ENCODE results near the gene GLS2. TPM values are rescaled to one million over a fixed set of nuclear protein-coding genes. Genes with fewer than 3 reads are reported as not detected.

Gene GLS2
- total RNA-seq, 4 donors from 2014 or later: 0.53 to 1.9 TPM; not detected in 2

- intact Hi-C loops (cut with DNase I; ENCODE audit: low total_unique reads): no loop called here
Observed at GRCh38 chr12:56528846-56529245, 40.9 kb upstream of the GLS2 start.

GRCh38 chr12:56522411-56523193 is 34.6 kb upstream of the GLS2 start:
- H3K4me3 ChIP-seq: peak overlapping the region; percentile 51 to 65 (median 62)
- no peaks in the 10 kb centered on the region for H3K27me3 ChIP-seq
- H3K4me1 ChIP-seq: peaks cover 0 to 14% of the 10 kb centered on the region in 2 donors
- DNase-seq (no peak), ATAC-seq (no peak)
- intact Hi-C loops (cut with DNase I; ENCODE audit: low total_unique reads) (no loop called here), in situ Hi-C loops (cut with MboI; ENCODE audit: low sequenced_read_pairs in 4 of 4) (loop anchor here in 2 of 4 donors (5.0 kb wide), 1 partner anchor 45 kb away; no protein-coding TSS in a partner anchor)
- peak overlapping the region; percentile 78 to 86 (median 85) for H3K27ac ChIP-seq
- no peaks in the 10 kb centered on the region for H3K36me3 ChIP-seq
- TF ChIP-seq CTCF (IDR thresholded peaks at IDR 0.05 in 4 of 5, conservative IDR thresholded peaks at IDR 0.05 in 1 of 5) (no peak), POLR2A (IDR thresholded peaks at IDR 0.05) (no peak)
- no peaks in the 10 kb centered on the region for H3K9me3 ChIP-seq

More at GRCh38 chr12:56528846-56529245, 40.9 kb upstream of the GLS2 start:
- TF ChIP-seq POLR2A (IDR thresholded peaks at IDR 0.05) (no peak), CTCF (IDR thresholded peaks at IDR 0.05 in 4 of 5, conservative IDR thresholded peaks at IDR 0.05 in 1 of 5) (no peak)
- no peaks in the 10 kb centered on the region for H3K36me3 ChIP-seq
- H3K4me3 ChIP-seq: no peak overlapping the region
- in situ Hi-C loops (cut with MboI; ENCODE audit: low sequenced_read_pairs in 4 of 4): no loop called here
- peaks cover 0 to 4% of the 10 kb centered on the region in 2 donors for H3K4me1 ChIP-seq
- H3K9me3 ChIP-seq: no peaks in the 10 kb centered on the region
- ATAC-seq: no peak
- H3K27ac ChIP-seq: peak overlapping the region in 1 of 4 donors; percentile 28
- no peaks in the 10 kb centered on the region for H3K27me3 ChIP-seq
- DNase-seq: no peak

GRCh38 chr12:56521590-56522371 is 33.8 kb upstream of the GLS2 start, which contains the start of gene RBMS2:
RBMS2 (plus strand) TSS chr12:56521820; CDS start chr12:56522024, 204 bp downstream.
- H3K4me1 ChIP-seq: peaks cover 0 to 14% of the 10 kb centered on the region in 2 donors
- TF ChIP-seq POLR2A (IDR thresholded peaks at IDR 0.05) (peak; percentile 32 to 33), CTCF (IDR thresholded peaks at IDR 0.05 in 4 of 5, conservative IDR thresholded peaks at IDR 0.05 in 1 of 5) (no peak)
- H3K27ac ChIP-seq: peak within 1 kb of the TSS; percentile 78 to 86 (median 85)
- DNase-seq (peak; percentile 55 to 76), ATAC-seq (peak; percentile 89 to 94)
- H3K27me3 ChIP-seq: no peaks in the 10 kb centered on the region
- H3K4me3 ChIP-seq: peak within 1 kb of the TSS; percentile 51 to 65 (median 62)
- intact Hi-C loops (cut with DNase I; ENCODE audit: low total_unique reads): loop anchor here (2.0 kb wide), 1 partner anchor 109 kb away; the partner anchor contains the start of gene BAZ2A
- no peaks in the 10 kb centered on the region for H3K36me3 ChIP-seq
- in situ Hi-C loops (cut with MboI; ENCODE audit: low sequenced_read_pairs in 4 of 4): loop anchor here in 2 of 4 donors (5.0 kb wide), 1 partner anchor 46 kb away; no protein-coding TSS in a partner anchor
- no peaks in the 10 kb centered on the region for H3K9me3 ChIP-seq

- H3K36me3 ChIP-seq: no peaks in the 10 kb centered on the region
- DNase-seq (no peak), ATAC-seq (peak; percentile 20 to 33)
- H3K4me3 ChIP-seq: peak overlapping the region; percentile 51 to 65 (median 62)
- no peak for TF ChIP-seq POLR2A (IDR thresholded peaks at IDR 0.05)
- no peak for TF ChIP-seq CTCF (IDR thresholded peaks at IDR 0.05 in 4 of 5, conservative IDR thresholded peaks at IDR 0.05 in 1 of 5)
- intact Hi-C loops (cut with DNase I; ENCODE audit: low total_unique reads): loop anchor here (2.0 kb wide), 1 partner anchor 110 kb away; the partner anchor contains the start of gene BAZ2A
- H3K27ac ChIP-seq: peak overlapping the region; percentile 78 to 86 (median 85)
- no peaks in the 10 kb centered on the region for H3K9me3 ChIP-seq
- H3K4me1 ChIP-seq: peaks cover 0 to 14% of the 10 kb centered on the region in 2 donors
- in situ Hi-C loops (cut with MboI; ENCODE audit: low sequenced_read_pairs in 4 of 4): loop anchor here in 2 of 4 donors (5.0 kb wide), 1 partner anchor 46 kb away; no protein-coding TSS in a partner anchor
- H3K27me3 ChIP-seq: no peaks in the 10 kb centered on the region
Observed at GRCh38 chr12:56521209-56521589, 33.2 kb upstream of the GLS2 start.

Measured in gastrocnemius medialis (tissue), 4 donors.